A673 (cell line): ENCODE results near the gene RAP1GAP2. TPM values are rescaled to one million over a fixed set of nuclear protein-coding genes. Genes with fewer than 3 reads are reported as not detected.

ENCODE experiments used
- BruUV-seq: library from RNA; stranded (reverse); fragments of 400-500 nt; replicated peaks from 2 replicates; lab custom pipeline; 2021; lab: Mats Ljungman, UMichigan
- CTCF ChIA-PET: fragments of 300-600 bp; sonication (Branson Sonifier 250); formaldehyde crosslinking; loops from one replicate; lab custom pipeline; 2022; ENCODE audit warnings: antibody characterized with exemption; lab: Charles Lee
- POLR2A ChIA-PET: fragments of 300-600 bp; sonication (Branson Sonifier 250); formaldehyde crosslinking; loops from one replicate; lab custom pipeline; 2022; ENCODE audit warnings: antibody characterized with exemption; ENCODE audit not compliant: low non-redundant PET; lab: Charles Lee
- DNase-seq: peaks from one replicate; pipeline ENCODE4 v3.0.0-alpha.2; 2015; ENCODE audit warnings: low spot score
- H3K27ac ChIP-seq: fragments of 200-600 bp; sonication (generic); 2 replicates; pipeline ENCODE4 v1.5.1; 2016; ENCODE audit warnings: mixed run types, low read depth, mild to moderate bottlenecking, mixed read lengths, antibody characterized with exemption, low read length; ENCODE audit not compliant: poor library complexity, severe bottlenecking
- H3K27me3 ChIP-seq: fragments of 200-600 bp; sonication (generic); replicated peaks from 2 replicates; pipeline ENCODE4 v1.6.1; 2017; ENCODE audit warnings: mixed run types, low read depth, mild to moderate bottlenecking, mixed read lengths, antibody characterized with exemption, low read length; ENCODE audit not compliant: insufficient read depth, poor library complexity
- H3K36me3 ChIP-seq: fragments of 200-600 bp; sonication (generic); 2 replicates; pipeline ENCODE4 v1.6.1; 2016; ENCODE audit warnings: mixed run types, mild to moderate bottlenecking, mixed read lengths, antibody characterized with exemption, low read length; ENCODE audit not compliant: insufficient read depth, poor library complexity, severe bottlenecking
- H3K4me1 ChIP-seq: fragments of 200-600 bp; sonication (generic); 2 replicates; pipeline ENCODE4 v1.6.1; 2017; ENCODE audit warnings: mixed run types, mild to moderate bottlenecking, mixed read lengths, antibody characterized with exemption, low read length; ENCODE audit not compliant: insufficient read depth, poor library complexity, severe bottlenecking
- H3K4me3 ChIP-seq: fragments of 200-600 bp; sonication (generic); 2 replicates; pipeline ENCODE4 v1.5.1; 2016; ENCODE audit warnings: low read depth, mixed run types, mild to moderate bottlenecking, mixed read lengths, low read length; ENCODE audit not compliant: poor library complexity, severe bottlenecking
- H3K9me3 ChIP-seq: fragments of 200-600 bp; sonication (generic); 2 replicates; pipeline ENCODE4 v1.6.1; 2016; ENCODE audit warnings: mixed run types, low read depth, mild to moderate bottlenecking, mixed read lengths, antibody characterized with exemption, low read length; ENCODE audit not compliant: poor library complexity, severe bottlenecking
- EZH2 ChIP-seq: fragments of 200-600 bp; sonication (generic); IDR thresholded peaks from 2 replicates; pipeline ENCODE4 v1.6.1; 2017; ENCODE audit warnings: borderline replicate concordance, low read depth, mild to moderate bottlenecking, mixed read lengths, antibody characterized with exemption, low read length; ENCODE audit not compliant: poor library complexity, severe bottlenecking
- intact Hi-C: fragments of 100-400 bp; cut with micrococcal nuclease; formaldehyde crosslinking; loops from one replicate; pipeline ENCODE4 v1.10.0; 2022; ENCODE audit not compliant: unreplicated experiment
- total RNA-seq: library from RNA; stranded (reverse); gene quantifications from 2 replicates; pipeline ENCODE4 v1.2.3, GENCODE V29; 2021
- TF ChIP-seq, protein P1 (sequence below): fragments of 300-800, 200-600 bp; sonication (generic); conservative IDR thresholded peaks from 2 replicates; pipeline ENCODE4 v1.5.1; 2017; ENCODE audit warnings: low read depth, mild to moderate bottlenecking, antibody characterized with exemption, low read length, moderate library complexity, mixed read lengths

RAP1GAP2 gene
- total RNA-seq, 1 experiment from 2014 or later: 0.06 TPM

DNA sequence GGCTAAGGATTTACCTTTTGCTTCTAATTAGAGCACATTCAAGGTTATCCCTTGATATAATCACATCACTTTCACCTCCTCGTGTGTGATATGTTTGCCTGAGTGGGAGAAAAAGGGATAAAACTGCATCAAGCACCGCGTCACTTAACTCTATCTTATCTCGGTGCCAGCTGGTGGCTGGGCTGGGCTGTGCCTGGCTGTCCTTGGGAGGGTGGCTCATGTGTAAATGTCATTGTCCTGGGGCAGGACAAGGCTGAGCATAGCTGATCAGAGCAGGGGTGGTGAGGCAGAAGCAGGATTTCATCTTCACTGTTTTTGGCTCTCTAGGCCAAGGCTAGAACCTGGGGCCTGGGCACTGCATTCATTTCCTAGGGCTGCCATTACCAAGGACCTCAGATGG, 105.3 kb downstream of the RAP1GAP2 start:
- Histone ChIP-seq H3K9me3 (no peaks in the 10 kb centered on the region), H3K4me3 (no peak overlapping the region), H3K36me3 (no peaks in the 10 kb centered on the region), H3K27me3 (no peaks in the 10 kb centered on the region), H3K4me1 (no peaks in the 10 kb centered on the region), H3K27ac (no peak overlapping the region)
- no TSS peak for BruUV-seq
- intact Hi-C loops: no loop called here
- no peak for DNase-seq
- CTCF ChIA-PET: no interaction called here
- POLR2A ChIA-PET: no interaction called here
- TF ChIP-seq, protein P1, sequence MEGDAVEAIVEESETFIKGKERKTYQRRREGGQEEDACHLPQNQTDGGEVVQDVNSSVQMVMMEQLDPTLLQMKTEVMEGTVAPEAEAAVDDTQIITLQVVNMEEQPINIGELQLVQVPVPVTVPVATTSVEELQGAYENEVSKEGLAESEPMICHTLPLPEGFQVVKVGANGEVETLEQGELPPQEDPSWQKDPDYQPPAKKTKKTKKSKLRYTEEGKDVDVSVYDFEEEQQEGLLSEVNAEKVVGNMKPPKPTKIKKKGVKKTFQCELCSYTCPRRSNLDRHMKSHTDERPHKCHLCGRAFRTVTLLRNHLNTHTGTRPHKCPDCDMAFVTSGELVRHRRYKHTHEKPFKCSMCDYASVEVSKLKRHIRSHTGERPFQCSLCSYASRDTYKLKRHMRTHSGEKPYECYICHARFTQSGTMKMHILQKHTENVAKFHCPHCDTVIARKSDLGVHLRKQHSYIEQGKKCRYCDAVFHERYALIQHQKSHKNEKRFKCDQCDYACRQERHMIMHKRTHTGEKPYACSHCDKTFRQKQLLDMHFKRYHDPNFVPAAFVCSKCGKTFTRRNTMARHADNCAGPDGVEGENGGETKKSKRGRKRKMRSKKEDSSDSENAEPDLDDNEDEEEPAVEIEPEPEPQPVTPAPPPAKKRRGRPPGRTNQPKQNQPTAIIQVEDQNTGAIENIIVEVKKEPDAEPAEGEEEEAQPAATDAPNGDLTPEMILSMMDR: no peak
- no peak for TF ChIP-seq EZH2

DNA sequence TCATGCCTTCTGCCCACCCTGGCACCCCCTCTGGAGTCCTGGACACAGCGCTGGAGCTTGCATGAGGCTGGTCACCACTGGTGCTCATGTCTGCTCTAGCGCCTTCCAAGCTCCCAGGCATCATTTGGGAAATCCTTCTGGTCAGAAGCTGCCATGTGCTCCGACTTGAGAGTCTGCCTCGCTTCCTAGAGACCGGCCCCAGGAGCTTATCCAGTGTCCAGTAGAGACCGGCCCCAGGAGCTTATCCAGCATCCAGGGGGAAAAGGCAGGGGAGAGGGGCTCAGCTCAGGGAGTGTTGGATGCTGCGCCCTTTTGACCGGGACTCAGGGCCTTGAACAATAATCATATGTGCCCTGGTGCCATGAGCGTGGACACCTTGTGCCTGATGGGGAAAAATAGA, 106.3 kb downstream of the RAP1GAP2 start:
- H3K9me3 ChIP-seq: no peaks in the 10 kb centered on the region
- H3K36me3 ChIP-seq: no peaks in the 10 kb centered on the region
- no peak for DNase-seq
- CTCF ChIA-PET: no interaction called here
- TF ChIP-seq, protein P1: no peak
- no peak for TF ChIP-seq EZH2
- intact Hi-C loops: no loop called here
- BruUV-seq: no TSS peak
- no peaks in the 10 kb centered on the region for H3K4me1 ChIP-seq
- no peaks in the 10 kb centered on the region for H3K27me3 ChIP-seq
- no peak overlapping the region for H3K4me3 ChIP-seq
- POLR2A ChIA-PET: no interaction called here
- H3K27ac ChIP-seq: no peak overlapping the region

- ChIA-PET POLR2A (no interaction called here), CTCF (no interaction called here)
- BruUV-seq: no TSS peak
- TF ChIP-seq EZH2: no peak
- TF ChIP-seq, protein P1: no peak
- no peaks in the 10 kb centered on the region for H3K27me3 ChIP-seq
- H3K36me3 ChIP-seq: no peaks in the 10 kb centered on the region
- H3K4me1 ChIP-seq: no peaks in the 10 kb centered on the region
- no peak for DNase-seq
- H3K4me3 ChIP-seq: no peak overlapping the region
- H3K27ac ChIP-seq: no peak overlapping the region
- intact Hi-C loops: no loop called here
- no peaks in the 10 kb centered on the region for H3K9me3 ChIP-seq
Observed at GRCh38 chr17:2903193-2903974, 107.1 kb downstream of the RAP1GAP2 start.
